HG03095 (cell line): Measurements from ENCODE around the gene ANKRD18A.
A peak's percentile ranks its signal among the peaks of the same experiment; 100 is the strongest.
"Not testable (repeated sequence)": the region's sequence is repeated elsewhere in the genome, so short reads cannot be mapped to it uniquely, and the experiment has no call there.

Source experiments
- ATAC-seq: cut with Tn5 transposase; IDR thresholded peaks from one replicate; pipeline ENCODE4 v1.9.1; 2021; ENCODE audit warnings: moderate library complexity; ENCODE audit not compliant: unreplicated experiment

Gene ANKRD18A

DNA sequence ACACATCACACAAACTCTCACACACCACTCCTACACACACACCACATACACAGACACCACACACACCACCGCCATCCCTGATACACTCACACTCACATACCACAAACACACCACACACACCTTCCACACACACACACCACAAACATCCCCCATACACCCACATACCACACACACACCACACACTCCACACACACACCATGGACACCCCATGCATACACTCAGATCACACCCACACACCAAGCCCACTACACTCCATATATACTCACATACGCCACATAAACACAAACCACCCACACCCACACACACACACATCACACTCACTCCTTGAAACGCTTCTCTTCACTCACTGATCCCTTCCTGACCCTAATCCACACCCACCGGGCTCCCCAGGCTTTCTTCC is 9.1 kb upstream of the ANKRD18A start:
- ATAC-seq: no peak

DNA sequence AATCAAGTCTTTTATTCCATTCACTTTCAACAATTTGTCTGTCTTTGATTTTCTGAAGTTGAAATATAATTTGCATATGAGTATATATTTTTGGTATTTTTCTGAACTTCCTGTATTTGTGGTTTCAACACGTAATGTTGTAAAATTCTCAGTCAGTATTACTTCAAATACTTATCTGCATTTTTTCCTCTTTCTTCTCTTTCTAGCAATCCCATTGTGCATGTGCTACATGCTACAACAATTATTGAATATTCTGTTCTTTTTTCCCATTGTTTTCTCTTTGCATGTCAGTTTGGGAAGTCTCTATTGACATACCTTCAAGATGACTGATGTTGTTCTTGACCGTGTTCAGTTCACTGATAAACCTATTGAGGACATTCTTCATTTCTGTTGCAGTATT is 5.6 kb upstream of the ANKRD18A start:
- no peak for ATAC-seq

DNA sequence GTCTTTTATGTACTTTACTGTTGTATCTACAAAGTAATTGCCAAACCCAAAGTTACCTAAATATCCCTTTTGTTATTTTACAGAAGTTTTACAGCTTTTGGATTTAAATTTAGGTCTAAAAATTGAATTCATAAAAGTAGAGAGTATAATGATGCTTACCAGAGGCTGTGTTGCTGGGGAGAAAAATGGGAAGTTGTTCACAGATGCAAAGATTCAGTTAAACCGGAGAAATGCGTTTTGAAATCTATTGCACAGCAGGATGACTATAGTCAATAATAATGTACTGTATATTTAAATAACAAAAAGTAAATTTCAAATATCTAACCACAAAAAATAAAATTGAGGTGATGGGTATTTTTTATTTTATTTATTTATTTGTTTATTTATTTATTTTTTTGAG is 2.6 kb upstream of the ANKRD18A start:
- ATAC-seq: no peak

DNA sequence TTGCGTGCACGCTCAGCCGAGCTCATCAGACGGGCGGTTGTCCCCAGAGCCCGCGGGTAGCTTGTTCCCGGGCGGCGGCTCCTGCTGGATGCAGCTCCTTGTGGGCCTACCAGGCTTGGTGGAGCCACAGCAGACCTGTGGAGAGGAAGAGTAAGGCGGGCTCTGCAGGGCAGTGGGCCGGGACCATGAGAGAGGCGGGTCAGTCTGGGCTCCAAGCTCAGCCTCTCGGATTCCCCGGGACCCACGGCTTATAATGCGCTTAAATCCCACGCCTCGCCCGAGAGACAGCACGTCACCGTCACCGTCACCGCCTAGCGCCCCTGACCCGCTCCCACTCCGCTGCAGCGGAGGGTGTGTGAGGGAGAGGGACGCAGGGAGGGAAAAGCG is 1.9 kb upstream of the ANKRD18A start:
- ATAC-seq: no peak

DNA sequence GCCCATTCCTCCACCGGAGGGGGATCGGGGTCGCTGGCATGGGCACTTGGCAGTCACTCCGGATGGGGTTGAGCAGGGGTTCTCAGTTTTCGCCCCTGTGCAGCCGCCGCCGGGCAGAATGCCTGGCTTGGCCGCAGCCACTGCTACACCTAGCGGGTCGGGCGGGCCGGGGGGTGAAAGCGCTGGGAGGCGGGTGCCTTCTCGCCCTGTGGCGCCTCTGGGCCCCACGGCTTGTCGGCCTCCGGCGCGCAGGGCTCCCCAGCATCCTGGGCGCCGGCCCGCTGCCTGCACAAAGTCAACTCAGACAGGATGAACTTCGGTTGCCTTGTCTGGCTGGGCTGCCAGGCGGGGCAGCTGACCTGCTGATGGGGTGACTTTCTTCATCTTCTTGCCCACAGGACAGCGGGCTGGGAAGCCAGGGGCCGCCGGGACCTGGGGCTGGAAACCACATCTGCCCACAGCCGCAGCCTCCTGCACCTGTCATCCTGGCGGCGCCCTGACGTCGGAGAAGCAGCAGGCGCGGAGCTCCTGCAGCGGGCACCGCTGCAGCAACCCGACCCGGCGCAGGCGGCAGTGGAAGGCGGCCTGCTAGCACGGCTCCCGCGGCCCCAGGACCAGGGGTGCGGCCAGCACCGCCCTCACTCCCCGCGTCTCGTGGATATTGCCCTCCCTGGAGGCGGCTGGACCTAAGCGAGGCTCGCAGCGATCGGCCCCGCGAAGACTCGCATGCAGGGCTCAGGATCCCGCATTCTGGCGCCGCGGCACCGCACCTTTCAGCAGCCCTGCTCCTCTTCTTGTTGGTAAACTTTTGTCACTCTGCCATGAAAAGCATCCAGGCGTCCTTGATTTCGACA is 1.3 kb upstream of the ANKRD18A start:
- ATAC-seq: peak; percentile 26

DNA sequence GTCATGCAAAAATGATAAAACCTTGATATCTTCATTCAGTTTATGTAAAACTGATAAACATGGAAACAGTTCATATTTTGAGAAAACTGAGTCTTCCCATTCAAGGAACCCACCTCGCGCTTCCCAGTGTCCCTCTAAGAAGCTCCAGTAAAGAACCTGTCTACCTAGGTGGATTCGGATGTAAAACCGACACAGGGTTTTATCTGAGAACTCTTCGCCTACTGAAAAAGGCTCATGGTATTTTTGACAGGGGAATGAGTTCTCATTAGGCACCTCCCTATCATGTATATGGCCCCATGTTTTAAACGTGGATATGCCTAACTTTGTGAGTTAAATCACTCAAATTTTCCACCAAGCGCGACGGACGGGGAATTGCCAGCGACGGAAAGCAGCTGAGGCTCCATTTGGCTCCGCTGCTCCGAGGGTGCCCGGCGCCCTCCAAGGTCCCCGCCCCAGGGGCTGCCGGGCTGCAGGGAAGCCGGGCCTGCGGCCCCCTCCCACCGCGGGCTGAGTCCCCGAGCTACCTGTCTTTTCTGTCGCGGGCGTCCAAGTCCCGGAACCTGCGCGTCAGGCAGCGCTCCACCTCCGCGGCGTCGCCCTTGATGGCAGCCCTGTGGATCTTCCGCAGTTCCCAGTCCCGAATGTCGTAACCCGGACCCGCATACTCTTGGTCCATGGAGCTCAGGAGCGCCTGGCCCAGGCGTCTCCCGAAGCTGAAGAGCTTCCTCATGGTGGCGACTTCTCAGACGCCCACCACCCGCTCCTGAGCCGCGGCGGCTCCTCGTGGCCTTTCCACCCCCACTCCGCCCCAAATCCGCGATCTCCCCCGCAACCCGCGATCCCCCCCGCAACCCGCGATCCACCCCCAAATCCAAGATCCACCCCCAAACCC is 594 bp downstream of the ANKRD18A start:
- no peak for ATAC-seq

DNA sequence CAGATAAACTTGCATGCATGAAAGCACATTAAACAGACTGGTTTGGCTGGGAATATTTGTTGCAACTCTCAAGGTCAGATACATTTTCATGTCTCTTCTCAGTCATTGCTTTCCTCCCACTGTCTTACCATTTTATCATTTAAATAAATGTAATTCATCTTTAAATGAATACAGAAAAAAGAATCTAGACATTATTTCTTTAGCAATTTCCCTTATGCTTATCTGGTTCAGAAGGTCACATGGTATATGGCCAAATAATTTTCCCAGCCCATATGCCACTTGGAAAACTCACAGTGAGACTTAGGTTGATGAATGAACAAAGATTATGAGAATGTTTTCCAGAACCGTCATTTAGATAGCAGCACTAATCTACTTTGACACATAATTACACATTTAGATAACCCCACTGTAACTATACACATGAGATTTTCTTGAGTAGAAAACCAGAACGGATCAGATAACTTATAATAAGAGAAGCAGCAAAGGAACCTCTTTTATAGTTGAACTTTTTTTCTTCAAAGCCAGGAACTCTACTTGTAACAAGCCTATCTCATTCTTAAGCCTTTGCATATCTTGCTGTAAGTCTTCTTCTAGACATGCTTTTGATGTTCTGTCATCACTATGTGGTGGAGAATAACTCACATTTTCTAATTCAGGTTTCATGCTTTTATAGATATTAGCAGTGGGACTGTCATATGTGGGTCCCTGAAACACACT is 22.2 kb downstream of the ANKRD18A start:
- not testable (repeated sequence) for ATAC-seq

DNA sequence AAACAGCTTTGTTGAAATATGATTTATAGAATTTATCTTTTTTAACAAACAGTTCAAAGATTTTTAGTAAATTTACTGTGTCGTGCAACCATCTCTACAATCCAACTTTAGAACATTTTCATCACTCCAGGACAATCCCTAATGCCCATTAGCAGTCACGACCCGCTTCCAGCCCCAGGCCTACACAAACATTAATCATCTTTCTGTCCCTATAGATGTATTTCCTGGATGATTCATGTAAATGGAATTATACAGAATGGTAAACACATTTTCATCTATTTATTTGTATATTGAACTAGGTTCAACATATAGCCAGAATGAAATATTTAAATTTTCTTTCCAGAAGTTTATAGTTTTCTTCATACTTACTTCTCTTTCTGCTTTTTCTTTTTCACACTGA is 25.3 kb downstream of the ANKRD18A start:
- ATAC-seq: not testable (repeated sequence)

DNA sequence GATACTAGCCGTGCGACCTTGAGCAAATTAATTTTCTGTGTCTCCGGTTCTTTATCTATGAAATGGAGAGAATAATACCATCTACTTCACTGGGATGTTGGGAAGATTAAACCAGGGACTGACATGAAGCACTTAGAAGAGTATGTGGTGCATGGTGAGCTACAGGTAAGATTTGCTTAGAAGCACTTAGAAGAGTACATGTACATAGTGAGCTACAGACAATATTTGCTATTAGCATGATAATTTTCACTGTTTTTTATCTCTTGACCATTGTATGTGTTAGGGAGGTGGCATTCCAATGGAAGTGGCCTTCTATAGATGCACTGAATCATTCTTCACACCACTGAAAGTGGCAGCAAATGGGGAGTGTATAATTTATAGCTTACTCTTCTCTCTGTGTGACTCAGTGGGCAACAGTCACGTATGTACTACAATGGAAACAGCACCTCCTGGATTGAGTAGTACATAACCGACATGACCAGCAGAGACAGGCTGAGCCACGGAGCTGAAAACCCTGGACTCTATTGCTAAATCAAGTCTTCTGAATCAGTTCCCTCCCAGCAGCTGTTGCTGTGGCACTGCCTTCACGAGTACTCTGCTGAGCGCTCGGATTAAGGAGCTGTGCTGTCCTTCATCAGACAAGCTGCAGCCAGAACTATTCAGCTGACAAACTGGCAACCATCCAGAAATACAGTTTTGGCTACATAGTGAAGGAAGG is 28.9 kb downstream of the ANKRD18A start:
- not testable (repeated sequence) for ATAC-seq

DNA sequence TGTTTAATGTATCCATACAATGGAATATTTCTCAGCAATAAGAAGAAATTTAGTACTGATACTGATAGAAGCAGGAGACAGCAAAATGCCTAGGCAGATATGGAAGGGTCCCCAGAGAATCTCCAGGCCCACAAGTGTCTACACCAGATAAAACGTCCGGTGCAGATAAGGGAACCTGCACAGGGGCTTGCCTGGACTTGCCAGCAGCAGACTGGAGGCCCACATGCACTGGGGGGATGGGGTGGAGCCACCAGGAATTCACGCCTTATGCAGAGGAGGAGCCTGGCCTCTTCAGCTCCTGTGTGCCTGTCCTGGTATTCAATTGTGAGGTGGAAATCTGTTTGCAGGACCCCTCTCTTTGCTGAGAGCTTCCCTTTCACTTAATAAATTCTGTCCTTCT is 36.6 kb downstream of the ANKRD18A start:
- ATAC-seq: not testable (repeated sequence)

DNA sequence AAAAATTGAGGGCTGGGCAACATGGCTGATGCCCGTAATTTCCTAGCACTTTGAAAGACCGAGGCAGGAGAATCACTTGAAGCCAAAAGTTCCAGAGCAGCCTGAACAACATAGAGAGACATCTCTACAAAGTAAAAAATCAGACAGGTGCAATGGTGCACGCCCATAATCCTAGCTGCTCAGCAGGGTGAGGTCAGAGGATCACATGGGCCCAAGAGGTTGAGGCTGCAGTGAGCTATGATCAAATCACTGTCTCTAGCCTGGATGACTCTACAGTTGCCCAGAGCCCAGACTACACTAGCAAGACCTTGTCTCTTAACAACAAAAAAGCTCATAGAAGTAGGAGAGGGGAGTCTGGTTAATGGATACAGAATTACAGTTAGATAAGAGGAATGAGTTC is 40.3 kb downstream of the ANKRD18A start:
- not testable (repeated sequence) for ATAC-seq

DNA sequence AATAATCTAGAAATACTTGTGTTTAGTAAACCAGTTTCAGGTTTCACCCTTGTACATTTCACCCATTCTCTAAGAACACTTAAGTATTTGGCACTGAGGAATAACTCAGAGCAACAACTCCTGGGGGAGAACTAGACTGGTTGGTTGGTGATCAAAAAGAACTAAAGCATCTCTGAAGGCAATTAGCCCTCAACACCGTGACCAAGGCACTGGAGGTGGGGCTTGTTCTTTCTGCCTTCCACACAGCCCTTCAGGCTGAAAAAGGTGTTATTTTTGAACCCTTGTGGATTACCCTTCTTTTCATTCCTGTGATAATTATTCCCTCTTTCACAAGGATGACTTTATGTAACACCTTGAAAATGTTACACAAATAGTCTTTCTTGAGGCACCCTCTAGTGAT is 44.2 kb downstream of the ANKRD18A start:
- not testable (repeated sequence) for ATAC-seq

DNA sequence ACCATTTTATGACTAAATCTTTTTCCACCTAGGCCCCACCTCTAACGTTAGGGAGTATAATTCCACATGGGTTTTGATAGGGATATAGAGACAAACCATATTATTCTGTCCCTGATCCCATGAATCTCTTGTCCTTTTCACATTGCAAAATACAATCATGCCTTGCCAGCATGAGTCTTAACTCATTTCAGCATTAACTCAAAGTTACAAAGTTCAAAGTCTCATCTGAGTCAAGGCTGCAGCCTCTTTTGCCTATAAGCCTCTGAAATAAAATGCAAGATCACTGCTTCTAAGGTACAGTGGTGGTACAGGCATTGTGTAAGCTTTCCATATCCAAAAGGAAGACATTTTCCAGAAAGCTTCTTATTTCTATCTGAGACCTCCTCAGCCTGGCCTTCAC is 54.3 kb downstream of the ANKRD18A start:
- ATAC-seq: not testable (repeated sequence)

DNA sequence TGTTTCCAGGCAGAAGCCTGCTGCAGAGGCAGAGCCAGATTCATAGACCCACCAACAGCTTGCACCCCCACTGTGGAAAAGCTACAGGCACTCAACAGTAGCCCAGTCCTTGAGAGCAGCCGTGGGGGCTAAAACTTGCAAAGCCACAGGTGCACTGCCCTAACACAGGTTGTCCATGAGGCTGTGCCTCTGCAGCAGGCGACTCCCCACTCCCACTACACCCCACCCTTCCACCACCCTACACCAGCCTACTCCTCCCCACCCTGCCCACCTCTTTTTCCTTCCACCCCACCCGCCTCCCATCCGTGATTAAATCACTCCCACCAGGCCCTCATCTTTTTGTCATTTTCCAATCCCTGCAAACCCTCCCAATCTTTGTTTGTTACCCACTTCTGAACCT is 55.2 kb downstream of the ANKRD18A start:
- ATAC-seq: not testable (repeated sequence)

DNA sequence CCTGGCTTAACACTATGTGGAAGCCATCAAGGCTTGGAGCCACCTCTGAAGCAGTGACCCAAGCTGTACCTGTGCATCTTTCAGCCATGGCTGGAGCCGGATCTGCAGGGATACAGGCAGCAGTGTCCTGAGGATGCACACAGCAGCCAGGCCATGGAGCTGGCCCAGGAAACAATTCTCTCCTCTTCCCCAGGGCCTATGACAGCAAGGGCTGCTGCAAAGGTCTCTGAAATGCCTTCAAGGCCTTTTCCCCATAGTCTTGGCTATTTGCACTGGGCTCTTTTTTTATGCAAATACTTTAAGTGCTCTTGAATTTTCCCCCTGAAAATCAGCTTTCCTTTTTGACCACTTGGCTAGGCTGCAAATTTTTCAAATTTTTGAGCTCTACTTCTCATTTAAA is 56.5 kb downstream of the ANKRD18A start:
- ATAC-seq: not testable (repeated sequence)

DNA sequence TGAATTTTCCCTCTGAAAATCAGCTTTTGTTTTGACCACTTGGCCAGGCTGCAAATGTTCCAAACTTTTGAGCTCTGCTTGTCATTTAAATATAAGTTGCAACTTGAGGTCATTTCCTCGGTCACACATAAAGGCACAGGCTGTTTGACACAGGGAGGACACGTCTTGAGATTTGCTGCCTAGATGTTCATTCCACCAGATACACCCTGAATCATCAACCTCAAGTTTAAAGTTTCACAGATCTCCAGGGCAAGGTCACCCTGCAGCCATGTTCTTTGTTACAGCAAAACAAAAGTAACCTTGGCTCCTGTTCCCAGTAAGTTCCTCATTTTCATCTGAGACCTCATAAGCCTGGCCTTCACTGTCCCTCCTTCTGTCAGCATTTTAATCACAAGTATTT is 59.3 kb downstream of the ANKRD18A start:
- ATAC-seq: not testable (repeated sequence)

DNA sequence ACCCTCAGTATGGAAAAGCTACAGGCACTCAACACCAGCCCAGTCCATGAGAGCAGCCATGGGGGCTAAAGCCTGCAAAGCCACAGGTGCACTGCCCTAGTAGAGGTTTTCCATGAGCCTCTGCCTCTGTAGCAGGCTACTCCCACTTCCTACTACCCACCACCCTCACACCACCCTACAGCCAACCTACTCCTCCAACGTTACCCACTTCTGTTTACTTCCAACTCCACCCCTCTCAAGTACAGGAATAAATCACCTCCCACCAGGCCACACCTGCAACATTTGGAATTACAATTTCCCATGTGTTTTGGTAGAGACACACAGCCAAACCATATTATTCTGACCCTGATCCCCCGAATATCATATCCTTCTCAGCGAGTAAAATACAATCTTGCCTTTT is 61.2 kb downstream of the ANKRD18A start:
- not testable (repeated sequence) for ATAC-seq

DNA sequence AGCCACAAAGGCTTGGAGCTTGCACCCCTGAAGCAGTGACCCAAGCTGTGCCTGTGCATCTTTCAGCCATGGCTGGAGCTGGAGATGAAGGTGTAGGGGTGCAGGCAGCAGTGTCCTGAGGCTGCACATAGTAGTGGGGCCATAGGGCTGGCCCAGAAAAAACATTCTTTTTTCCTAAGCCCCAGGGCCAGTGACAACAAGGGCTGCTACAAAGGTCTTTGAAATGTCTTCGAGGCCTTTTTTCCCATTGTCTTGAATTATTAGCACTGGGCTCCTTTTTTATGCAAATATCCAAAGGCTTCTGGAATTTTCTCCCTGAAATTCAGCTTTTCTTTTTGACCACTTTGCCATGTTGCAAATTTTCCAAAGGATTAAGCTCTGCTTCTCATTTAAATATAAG is 62.6 kb downstream of the ANKRD18A start:
- ATAC-seq: not testable (repeated sequence)

DNA sequence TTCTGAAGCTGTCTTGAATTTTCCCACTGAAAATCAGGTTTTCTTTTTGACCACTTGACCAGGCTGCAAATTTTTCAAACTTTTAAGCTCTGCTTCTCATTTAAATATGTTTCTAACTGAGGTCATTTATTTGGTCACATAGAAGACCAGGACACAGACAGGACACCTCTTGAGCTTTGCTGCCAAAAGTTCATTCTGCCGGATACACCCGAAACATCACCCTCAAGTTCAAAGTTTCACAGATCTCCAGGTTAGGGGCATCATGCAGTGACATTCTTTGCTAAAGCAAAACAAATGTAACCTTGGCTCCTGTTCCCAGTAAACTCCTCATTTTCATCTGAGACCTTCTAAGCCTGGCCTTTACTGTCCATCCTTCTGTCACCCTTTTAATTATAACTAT is 65.4 kb downstream of the ANKRD18A start:
- ATAC-seq: not testable (repeated sequence)

DNA sequence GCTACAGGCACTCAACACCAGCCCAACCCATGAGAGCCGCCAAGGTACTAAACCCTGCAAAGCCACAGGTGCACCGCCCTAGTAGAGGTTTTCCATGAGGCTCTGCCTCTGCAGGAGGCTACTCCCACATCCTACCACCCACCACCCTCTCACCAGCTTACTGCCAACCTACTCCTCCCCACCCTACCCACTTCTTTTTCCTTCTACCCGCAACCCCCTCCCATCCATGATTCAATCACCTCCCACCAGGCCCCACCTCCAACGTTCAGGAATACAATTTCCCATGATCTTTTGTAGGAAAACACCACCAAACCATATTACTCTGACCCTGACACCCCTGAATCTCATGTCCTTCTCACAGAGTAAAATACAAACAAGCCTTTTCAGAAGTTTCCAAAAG is 67.4 kb downstream of the ANKRD18A start:
- ATAC-seq: not testable (repeated sequence)
